Daoy (cell line): ENCODE measurements around the gene DIABLO. TPM values are rescaled to one million over a fixed set of nuclear protein-coding genes. Genes with fewer than 3 reads are reported as not detected.
"Not testable (repeated sequence)": the region's sequence is repeated elsewhere in the genome, so short reads cannot be mapped to it uniquely, and the experiment has no call there.

Source experiments
- DNase-seq: peaks from one replicate; pipeline ENCODE4 v3.0.0-alpha.2; 2015; ENCODE audit warnings: low read depth
- total RNA-seq: library from RNA; depleted of rRNA; stranded (reverse); fragments of >200 nt; shearing (Covaris generic); gene quantifications from 2 replicates; pipeline ENCODE4 v1.2.3, GENCODE V29; 2014

DIABLO gene
- total RNA-seq, 1 experiment from 2014 or later, result 133 TPM

DNA sequence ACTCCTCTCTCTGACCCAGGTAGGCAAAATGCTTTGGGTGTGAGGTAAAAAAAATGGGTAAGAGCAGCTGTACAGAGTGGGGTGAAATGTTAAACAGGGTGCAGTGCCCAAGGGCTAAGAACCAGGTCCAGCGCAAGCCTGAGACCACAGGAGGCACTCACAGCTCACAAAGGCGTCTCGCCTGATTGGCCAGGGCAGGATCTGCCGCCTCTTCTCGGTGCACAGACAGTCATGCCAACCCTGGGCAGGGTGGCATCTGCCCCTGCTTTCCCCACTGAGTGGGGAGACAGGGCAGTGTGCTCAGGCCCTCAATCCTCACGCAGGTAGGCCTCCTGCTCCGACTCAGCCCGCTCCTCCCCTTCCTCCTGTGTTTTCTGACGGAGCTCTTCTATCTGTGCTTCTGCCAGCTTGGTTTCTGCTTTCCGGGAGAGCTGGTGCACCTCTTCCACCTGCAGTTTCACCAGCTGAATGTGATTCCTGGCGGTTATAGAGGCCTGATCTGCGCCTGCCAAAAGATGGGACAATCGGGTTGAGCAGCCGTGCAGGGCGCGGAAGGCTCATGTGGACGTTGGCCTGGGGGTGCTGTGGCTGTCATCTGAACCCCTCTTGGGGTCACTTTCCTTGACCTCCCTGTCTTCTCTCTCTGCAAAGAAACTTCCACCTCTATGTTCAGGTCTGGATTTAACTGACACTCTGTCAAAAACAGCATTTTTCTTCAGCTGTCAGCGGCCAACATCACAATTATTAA is 17.6 kb downstream of the DIABLO start:
- no peak for DNase-seq

GRCh38 chr12:122207391-122207790 is 18.5 kb downstream of the DIABLO start:
- no peak for DNase-seq

DNA sequence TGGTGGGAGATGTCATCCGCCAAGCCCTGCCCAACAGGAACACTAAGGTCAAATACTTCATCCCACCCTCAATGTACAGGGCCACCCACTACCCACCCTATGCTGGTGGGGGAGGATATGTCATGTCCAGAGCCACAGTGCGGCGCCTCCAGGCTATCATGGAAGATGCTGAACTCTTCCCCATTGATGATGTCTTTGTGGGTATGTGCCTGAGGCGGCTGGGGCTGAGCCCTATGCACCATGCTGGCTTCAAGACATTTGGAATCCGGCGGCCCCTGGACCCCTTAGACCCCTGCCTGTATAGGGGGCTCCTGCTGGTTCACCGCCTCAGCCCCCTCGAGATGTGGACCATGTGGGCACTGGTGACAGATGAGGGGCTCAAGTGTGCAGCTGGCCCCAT is 18.9 kb downstream of the DIABLO start:
- no peak for DNase-seq

- no peak for DNase-seq
Observed at GRCh38 chr12:122206111-122206881, 19.6 kb downstream of the DIABLO start.

DNA sequence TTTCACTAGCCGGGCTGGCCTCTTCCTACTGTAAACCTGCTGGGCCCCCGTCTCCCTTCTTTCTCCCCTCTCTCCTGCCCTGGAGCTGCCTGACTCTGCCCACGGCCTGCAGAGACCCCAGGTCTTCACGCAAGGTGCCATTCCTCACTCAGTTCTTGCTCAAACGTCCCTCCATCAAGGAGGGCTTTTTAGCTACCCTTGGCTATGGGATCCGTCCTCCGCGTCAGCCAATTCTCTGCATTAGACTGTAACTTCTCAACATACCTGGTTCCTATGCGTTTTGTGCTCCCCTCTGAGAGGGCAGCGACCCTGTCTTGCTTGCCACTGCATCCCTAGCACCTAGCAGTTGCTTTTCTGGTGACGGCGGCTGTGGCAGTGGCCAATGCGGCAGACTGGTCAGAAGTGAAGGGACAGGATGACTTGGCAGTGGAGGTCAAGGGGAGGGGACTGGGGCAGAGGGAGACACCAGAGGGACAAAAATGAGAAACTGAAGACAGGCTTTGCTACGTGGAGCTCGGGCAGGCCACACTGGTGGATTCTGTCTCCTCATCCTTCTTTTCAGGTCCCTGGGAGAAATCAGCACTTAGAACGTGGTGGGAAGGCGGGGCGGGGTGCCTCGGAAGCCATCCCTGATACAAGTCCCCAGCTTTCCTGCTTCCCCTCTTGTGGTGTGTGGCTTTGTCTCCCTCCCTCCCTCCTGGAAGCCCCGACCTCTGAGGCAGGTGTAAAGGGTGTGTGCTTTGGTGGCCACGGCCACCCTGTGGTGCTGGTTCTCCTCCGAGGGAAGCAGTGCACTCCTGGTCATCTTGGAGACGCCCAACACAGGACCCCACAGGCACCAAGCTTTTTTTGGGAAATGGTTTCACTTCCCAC is 20.6 kb downstream of the DIABLO start:
- DNase-seq, result peak; percentile 31

GRCh38 chr12:122204167-122205052 is 21.4 kb downstream of the DIABLO start:
- peak; percentile 31 for DNase-seq

DNA sequence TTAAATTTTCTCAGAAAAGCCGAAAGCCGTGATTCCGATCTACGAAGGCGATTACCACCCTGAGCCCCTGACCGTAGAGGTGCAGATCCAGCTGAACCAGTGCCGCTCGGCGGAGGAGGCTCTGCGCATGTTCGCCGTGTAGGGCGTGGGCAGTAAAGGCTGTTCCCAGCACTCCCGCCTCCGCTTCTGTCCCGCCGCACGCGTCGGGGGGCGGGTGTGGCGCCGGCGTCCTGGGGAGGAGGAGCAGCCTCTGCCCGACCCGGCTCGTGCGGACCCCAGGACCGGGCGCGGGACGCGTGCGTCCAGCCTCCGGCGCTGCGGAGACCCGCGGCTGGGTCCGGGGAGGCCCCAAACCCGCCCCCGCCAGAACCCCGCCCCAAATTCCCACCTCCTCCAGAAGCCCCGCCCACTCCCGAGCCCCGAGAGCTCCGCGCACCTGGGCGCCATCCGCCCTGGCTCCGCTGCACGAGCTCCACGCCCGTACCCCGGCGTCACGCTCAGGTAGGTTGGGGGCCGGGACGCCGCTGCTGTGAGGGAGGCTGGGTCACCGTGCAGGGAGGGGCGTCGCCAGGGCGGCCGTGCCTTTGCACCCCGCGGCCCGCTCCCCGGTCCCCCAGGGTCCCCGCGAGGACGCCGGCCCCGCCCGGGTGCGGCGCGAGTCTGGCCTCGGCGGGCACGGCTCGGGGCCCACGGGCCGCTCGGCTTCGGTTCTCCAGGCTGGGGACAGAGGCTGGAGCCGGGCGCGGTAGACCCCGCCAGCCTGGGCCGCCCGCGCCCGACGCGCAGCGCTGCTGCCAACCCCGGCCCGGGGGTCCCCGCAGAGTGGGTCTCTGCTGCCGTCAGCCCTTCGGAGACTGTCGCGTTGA is 22.3 kb downstream of the DIABLO start, which contains the start of gene B3GNT4:
Gene B3GNT4 (plus strand): TSS at position 409 of the 866 bp plus-strand sequence. CDS start 910 bp downstream, outside the sequence.
- peak; percentile 76 for DNase-seq

GRCh38 chr12:122202811-122203210 is 23.0 kb downstream of the DIABLO start:
- not testable (repeated sequence) for DNase-seq

DNA sequence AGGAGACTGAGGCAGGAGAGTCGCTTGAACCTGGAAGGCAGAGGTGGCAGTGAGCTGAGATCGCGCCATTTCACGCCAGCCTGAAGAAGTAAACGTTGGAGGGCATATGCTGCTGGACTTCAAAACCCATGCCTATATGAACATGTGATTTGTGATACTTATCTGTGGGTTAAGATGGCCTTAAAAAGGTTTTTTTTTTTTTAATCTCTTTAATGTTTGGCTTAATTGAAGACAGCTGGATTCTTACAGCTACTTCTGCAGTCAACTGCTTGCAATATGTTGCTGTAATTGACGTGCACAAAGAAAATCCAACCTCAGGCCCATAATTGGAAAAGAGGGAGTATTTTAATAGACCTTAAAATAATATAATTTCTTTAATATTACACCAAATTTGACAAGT is 23.8 kb downstream of the DIABLO start:
- no peak for DNase-seq

DNA sequence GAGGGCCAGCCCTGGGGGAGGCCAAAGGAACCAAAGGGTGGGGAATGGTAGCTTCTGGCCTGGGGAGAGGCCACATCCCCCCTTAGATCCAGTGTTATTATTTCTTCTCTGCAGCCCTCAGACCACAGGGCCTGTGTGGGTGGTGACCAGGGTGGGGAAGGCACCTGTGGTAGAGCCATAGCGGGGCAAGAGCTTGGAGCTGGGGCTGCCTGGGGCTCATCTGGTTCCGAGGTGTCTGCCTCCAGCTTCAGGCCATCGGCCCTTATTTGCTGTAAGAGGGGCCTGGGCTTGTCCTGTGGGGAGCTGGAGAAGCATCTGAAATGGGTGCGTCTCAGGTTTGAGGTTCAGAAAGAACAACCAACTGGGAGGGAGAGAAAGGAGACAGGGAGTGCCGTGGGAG is 24.5 kb downstream of the DIABLO start:
- no peak for DNase-seq

GRCh38 chr12:122200541-122201175 is 25.2 kb downstream of the DIABLO start:
- DNase-seq, result no peak

DNA sequence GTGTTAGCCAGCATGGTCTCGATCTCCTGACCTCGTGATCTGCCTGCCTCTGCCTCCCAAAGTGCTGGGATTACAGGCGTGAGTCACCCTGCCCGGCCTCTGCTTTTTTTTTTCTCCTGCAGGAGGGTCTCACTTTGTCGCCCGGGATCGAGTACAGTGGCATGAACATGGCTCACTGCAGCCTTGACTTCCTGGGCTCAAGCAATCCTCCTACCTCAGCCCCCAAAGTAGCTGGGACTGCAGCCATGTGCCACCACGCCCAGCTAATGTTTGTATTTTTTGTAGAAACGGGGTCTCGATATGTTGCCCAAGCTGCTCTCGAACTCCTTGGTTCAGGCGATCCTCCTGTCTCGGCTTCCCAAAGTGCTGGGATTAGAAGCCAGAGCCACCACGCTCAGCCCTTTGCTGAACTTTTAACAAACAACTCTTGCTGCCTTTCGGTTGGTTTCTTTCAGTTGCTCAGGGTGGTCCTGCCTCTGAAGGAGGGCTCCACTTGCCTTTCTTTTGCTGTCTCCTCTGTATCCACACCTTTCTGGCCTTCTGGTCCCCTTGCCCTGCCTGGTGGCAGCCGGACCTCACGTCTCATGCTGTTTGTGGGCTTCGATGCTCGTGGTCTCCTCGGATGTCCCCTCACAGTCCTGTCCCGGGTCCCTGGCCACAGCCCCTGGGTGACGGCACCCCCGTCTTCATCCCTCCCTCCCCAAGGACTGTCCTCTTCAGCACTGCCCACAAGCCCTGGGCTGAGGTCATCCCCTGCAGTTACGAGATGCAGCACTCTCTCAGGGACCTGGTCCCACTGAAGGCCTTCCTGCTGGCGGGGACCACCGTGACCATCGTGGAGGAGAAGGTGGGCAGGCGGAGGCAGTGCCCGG is 26.1 kb downstream of the DIABLO start:
- DNase-seq, result no peak

GRCh38 chr12:122197612-122197966 is 28.3 kb downstream of the DIABLO start:
- no peak for DNase-seq

DNA sequence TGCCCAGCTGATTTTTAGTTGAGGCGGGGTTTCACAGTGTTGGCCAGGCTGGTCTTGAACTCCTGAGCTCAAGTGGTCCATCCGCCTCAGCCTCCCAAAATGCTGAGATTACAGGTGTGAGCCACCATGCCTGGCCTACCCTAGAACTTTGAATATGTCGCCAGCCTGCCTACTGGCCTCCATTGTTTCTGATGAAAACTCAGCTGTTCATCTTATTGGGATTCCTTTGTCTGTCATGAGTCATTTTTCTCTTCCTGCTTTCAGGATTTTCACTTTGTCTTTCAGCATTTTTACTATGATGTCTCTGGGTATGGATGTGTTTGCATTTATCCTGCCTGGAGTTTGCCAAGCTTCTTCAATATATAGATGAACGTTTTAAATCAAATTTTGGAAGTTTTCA is 30.4 kb downstream of the DIABLO start:
- DNase-seq, result no peak

DNA sequence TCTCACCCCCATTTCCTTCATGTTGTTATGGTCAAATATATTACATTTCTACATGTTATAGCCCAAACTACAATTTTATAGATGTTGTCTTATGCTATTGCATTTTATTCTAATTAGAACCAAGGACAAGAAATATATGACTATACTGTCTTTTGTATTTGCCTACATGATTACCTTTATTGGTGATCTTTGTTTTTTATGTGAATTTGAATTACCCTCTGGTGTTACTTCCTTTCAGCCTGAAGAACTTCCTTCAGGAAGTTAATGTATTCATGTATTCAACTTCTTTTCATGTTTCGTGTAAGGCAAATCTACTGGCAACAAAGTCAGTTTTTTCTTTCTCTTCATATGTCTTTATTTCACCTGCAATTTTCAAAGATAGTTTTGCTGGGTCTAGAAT is 31.0 kb downstream of the DIABLO start:
- DNase-seq, result no peak

- DNase-seq, result no peak
Observed at GRCh38 chr12:122192441-122192840, 33.4 kb downstream of the DIABLO start.

DNA sequence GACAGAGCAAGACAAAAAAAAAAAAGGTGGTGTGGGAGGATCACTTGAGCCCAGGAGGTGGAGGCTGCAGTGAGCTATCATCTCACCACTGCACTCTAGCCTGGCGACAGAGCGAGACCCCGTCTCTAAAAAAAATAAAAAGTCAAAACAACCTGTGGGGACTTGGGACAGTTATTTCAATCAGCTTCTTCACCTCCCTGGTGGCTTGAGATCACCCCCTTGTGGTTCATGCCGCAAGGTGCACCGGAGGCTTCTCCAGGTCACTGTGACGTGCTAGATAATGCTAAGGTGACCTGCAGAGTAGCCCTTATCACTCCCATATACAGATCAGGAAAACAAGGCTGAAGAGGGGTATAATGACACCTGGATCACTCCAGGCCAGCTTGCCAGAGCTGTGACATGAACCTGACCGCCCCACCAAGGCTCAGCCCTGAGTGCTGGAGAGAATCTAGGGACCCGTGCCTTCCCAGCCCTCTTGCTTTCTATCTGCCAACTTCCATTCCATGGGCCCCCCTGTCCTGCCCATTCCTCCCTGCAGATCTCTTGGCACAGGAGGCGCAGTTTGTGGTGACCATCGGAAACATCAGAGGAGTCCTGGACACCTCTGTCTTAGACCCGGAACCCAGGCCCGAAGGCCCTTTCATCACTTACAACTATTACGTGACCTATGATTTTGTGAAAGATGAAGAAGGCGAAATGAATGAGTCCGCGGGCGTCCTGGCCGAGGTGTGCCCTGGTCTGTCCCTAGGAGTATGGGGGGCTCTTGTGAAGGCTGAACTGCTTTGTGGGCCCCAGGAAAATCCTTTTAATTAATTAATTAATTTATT is 34.8 kb downstream of the DIABLO start:
- peak; percentile 66 for DNase-seq
